GM12891 (cell line): ENCODE measurements around the gene ACTC1.

Source experiments
- PAX5 ChIP-seq: IDR thresholded peaks from 2 replicates; pipeline ENCODE4 v1.6.1; 2011; ENCODE audit warnings: low read length, moderate library complexity, mild to moderate bottlenecking; ENCODE audit not compliant: insufficient read depth, severe bottlenecking
- POLR2A ChIP-seq: IDR thresholded peaks from 2 replicates; pipeline ENCODE4 v1.6.1; 2011; ENCODE audit warnings: low read depth, low read length, control low read depth
- POLR2AphosphoS5 ChIP-seq: IDR thresholded peaks from 2 replicates; pipeline ENCODE4 v1.6.1; 2011; ENCODE audit warnings: low read depth, low read length, control low read depth
- POU2F2 ChIP-seq: IDR thresholded peaks from 2 replicates; pipeline ENCODE4 v1.6.1; 2011; ENCODE audit warnings: low read depth, mild to moderate bottlenecking, control low read depth, low read length, moderate library complexity
- SPI1 ChIP-seq: IDR thresholded peaks from 2 replicates; pipeline ENCODE4 v1.6.1; 2011; ENCODE audit warnings: low read depth, low read length, control low read depth
- TAF1 ChIP-seq: IDR thresholded peaks from 2 replicates; pipeline ENCODE4 v1.6.1; 2011; ENCODE audit warnings: low read depth, low read length, control low read depth

GRCh38 chr15:34793901-34794300 lies 1.4 kb downstream of the ACTC1 start:
- no peak for TF ChIP-seq POLR2A
- TF ChIP-seq POLR2AphosphoS5, result no peak
- no peak for TF ChIP-seq TAF1
- TF ChIP-seq SPI1, result no peak
- no peak for TF ChIP-seq POU2F2
- TF ChIP-seq PAX5, result no peak
